Esophagus muscularis mucosa (tissue), 4 donors: ENCODE results near the gene VKORC1. TPM values are rescaled to one million over a fixed set of nuclear protein-coding genes. Genes with fewer than 3 reads are reported as not detected.

Experiments
- DNase-seq: peaks from one replicate; pipeline ENCODE4 v3.0.0-alpha.2; 2017; ENCODE audit errors: extremely low spot score
- H3K27ac ChIP-seq, 4 donors: fragments of 200-600 bp; sonication (generic); replicated peaks in 1 of 4; 1 replicate in 3 of 4; 2 replicates in 1 of 4; pipeline ENCODE4 v1.5.1; 2016 to 2019; ENCODE audit warnings: mild to moderate bottlenecking in 1 of 4
- H3K27me3 ChIP-seq, 4 donors: fragments of 200-600 bp; sonication (generic); one replicate each; pipeline versions ENCODE4 v1.5.1 to v1.6.0; 2016 to 2019
- H3K36me3 ChIP-seq, 4 donors: fragments of 200-600 bp; sonication (generic); one replicate each; pipeline ENCODE4 v1.5.1; 2016 to 2019
- H3K4me1 ChIP-seq, 4 donors: fragments of 200-600 bp; sonication (generic); one replicate each; pipeline ENCODE4 v1.5.1; 2016 to 2019
- H3K4me3 ChIP-seq, 4 donors: fragments of 200-600 bp; sonication (generic); 1 replicate in 2 of 4; 2 replicates in 2 of 4; pipeline ENCODE4 v1.5.1; 2016 to 2019; ENCODE audit warnings: mild to moderate bottlenecking in 4 of 4, moderate library complexity in 1 of 4
- H3K9me3 ChIP-seq, 4 donors: fragments of 200-600 bp; sonication (generic); 1 replicate in 3 of 4; 2 replicates in 1 of 4; pipeline ENCODE4 v1.5.1; 2016 to 2019
- CTCF ChIP-seq, 3 experiments: fragments of 200-600 bp in 2 of 3; fragments of 450-650 bp in 1 of 3; sonication (generic) in 2 of 3; IDR thresholded peaks; one replicate each; pipeline ENCODE4 v1.5.1; 2017 to 2019; ENCODE audit warnings: antibody characterized with exemption in 3 of 3, mild to moderate bottlenecking in 2 of 3, moderate library complexity in 1 of 3
- EP300 ChIP-seq: sonication (generic); formaldehyde crosslinking; IDR thresholded peaks from one replicate; pipeline ENCODE4 v1.6.1; 2017; ENCODE audit warnings: antibody characterized with exemption
- POLR2A ChIP-seq: fragments of 450-650 bp; IDR thresholded peaks from one replicate; pipeline ENCODE4 v1.6.1; 2017; ENCODE audit warnings: antibody characterized with exemption, moderate library complexity, mild to moderate bottlenecking, low read depth
- POLR2AphosphoS5 ChIP-seq, 2 donors: sonication (generic); formaldehyde crosslinking; IDR thresholded peaks; one replicate each; pipeline ENCODE4 v1.6.1; 2017; ENCODE audit warnings: antibody characterized with exemption in 2 of 2
- WGBS: methylation state at CpG from one replicate; pipeline ENCODE4 v1.1.5; 2018; 5-methylcytosine and 5-hydroxymethylcytosine counted together
- intact Hi-C: fragments of 100-400 bp; cut with DNase I; formaldehyde crosslinking; loops from one replicate; pipeline ENCODE4 v1.15.1; 2023
- total RNA-seq, 4 donors: library from RNA; depleted of rRNA; stranded (reverse); fragments of >200 nt; gene quantifications; one replicate each; pipeline versions ENCODE4 v1.1.0 to v1.2.1, GENCODE V29; 2016

The VKORC1 gene
- total RNA-seq, 4 donors from 2014 or later = 81.4 to 122 (median 108) TPM

GRCh38 chr16:31094088-31094423, 541 bp downstream of the VKORC1 start:
- H3K36me3 ChIP-seq = peaks cover 9 to 29% (median 27%) of the 10 kb centered on the region in 4 donors
- no peaks in the 10 kb centered on the region for H3K27me3 ChIP-seq
- TF ChIP-seq POLR2AphosphoS5 (IDR thresholded peaks at IDR 0.05) (no peak), EP300 (no peak), POLR2A (no peak), CTCF (IDR thresholded peaks at IDR 0.05) (no peak)
- no peak for DNase-seq
- peak overlapping the region; percentile 81 to 91 (median 84) for H3K4me3 ChIP-seq
- intact Hi-C loops = no loop called here
- H3K9me3 ChIP-seq = no peaks in the 10 kb centered on the region
- whole genome bisulfite sequencing = 0% methylated on average over 18 of the region's 20 CpGs
- peak overlapping the region; percentile 87 to 95 (median 92) for H3K27ac ChIP-seq
- peaks cover 12 to 31% (median 23%) of the 10 kb centered on the region in 4 donors for H3K4me1 ChIP-seq

GRCh38 chr16:31093132-31093703, 1.4 kb downstream of the VKORC1 start:
- TF ChIP-seq POLR2A = no peak
- TF ChIP-seq EP300 = no peak
- no peak for TF ChIP-seq POLR2AphosphoS5 (IDR thresholded peaks at IDR 0.05)
- Histone ChIP-seq H3K4me3 (peak overlapping the region; percentile 81 to 91 (median 84)), H3K27ac (peak overlapping the region in 3 of 4 donors; percentile 87 to 94 (median 91)), H3K27me3 (no peaks in the 10 kb centered on the region), H3K36me3 (peaks cover 9 to 38% (median 34%) of the 10 kb centered on the region in 4 donors), H3K9me3 (no peaks in the 10 kb centered on the region), H3K4me1 (peaks cover 12 to 31% (median 23%) of the 10 kb centered on the region in 4 donors)
- intact Hi-C loops = no loop called here
- DNase-seq = no peak
- 40% methylated on average over 11 of the region's 17 CpGs for WGBS

- H3K4me3 ChIP-seq = no peak overlapping the region
- H3K27me3 ChIP-seq = no peaks in the 10 kb centered on the region
- H3K36me3 ChIP-seq = peaks cover 9 to 47% (median 43%) of the 10 kb centered on the region in 4 donors
- no peak for TF ChIP-seq EP300
- TF ChIP-seq POLR2AphosphoS5 (IDR thresholded peaks at IDR 0.05) = no peak
- no peak for TF ChIP-seq POLR2A
- no peak for TF ChIP-seq CTCF (IDR thresholded peaks at IDR 0.05)
- 75% methylated on average over 1 of the region's 5 CpGs for WGBS
- intact Hi-C loops = no loop called here
- no peaks in the 10 kb centered on the region for H3K9me3 ChIP-seq
- H3K4me1 ChIP-seq = peaks cover 12 to 31% (median 23%) of the 10 kb centered on the region in 4 donors
- H3K27ac ChIP-seq = peak overlapping the region in 1 of 4 donors; percentile 8
- no peak for DNase-seq
These were observed 2.3 kb downstream of the VKORC1 start for GRCh38 chr16:31092330-31092729.

- Histone ChIP-seq H3K27me3 (no peaks in the 10 kb centered on the region), H3K36me3 (peaks cover 9 to 65% (median 61%) of the 10 kb centered on the region in 4 donors), H3K4me1 (peaks cover 12 to 29% (median 23%) of the 10 kb centered on the region in 4 donors), H3K9me3 (no peaks in the 10 kb centered on the region), H3K27ac (no peak overlapping the region), H3K4me3 (no peak overlapping the region)
- intact Hi-C loops = no loop called here
- 80% methylated on average over 2 of the region's 2 CpGs for WGBS
- DNase-seq = no peak
- TF ChIP-seq POLR2AphosphoS5 (IDR thresholded peaks at IDR 0.05) (no peak), CTCF (IDR thresholded peaks at IDR 0.05) (no peak), POLR2A (no peak), EP300 (no peak)
These were observed 4.1 kb downstream of the VKORC1 start for GRCh38 chr16:31090540-31090939.

- Histone ChIP-seq H3K36me3 (peaks cover 9 to 78% (median 74%) of the 10 kb centered on the region in 4 donors), H3K4me3 (no peak overlapping the region), H3K4me1 (peaks cover 12 to 20% (median 16%) of the 10 kb centered on the region in 4 donors), H3K9me3 (no peaks in the 10 kb centered on the region), H3K27me3 (no peaks in the 10 kb centered on the region), H3K27ac (no peak overlapping the region)
- no peak for DNase-seq
- intact Hi-C loops = no loop called here
- TF ChIP-seq POLR2A (no peak), EP300 (no peak), POLR2AphosphoS5 (IDR thresholded peaks at IDR 0.05) (no peak), CTCF (IDR thresholded peaks at IDR 0.05) (no peak)
- 94% methylated on average over 8 of the region's 8 CpGs for WGBS
These were observed 5.4 kb downstream of the VKORC1 start for GRCh38 chr16:31089199-31089598.
